ENCODE results near the gene SEC16B.

- TF ChIP-seq CTCF (IDR thresholded peaks at IDR 0.05) (no peak), POLR2A (IDR thresholded peaks at IDR 0.05) (no peak)
Observed at GRCh38 chr1:177984761-177985160, 14.9 kb upstream of the SEC16B start.
